GM19328 (cell line): ENCODE data around the gene CLASRP.

Experiments used
- ATAC-seq: cut with Tn5 transposase; IDR thresholded peaks from one replicate; pipeline ENCODE4 v1.9.1; 2021; ENCODE audit warnings: mild to moderate bottlenecking, moderate library complexity; ENCODE audit not compliant: unreplicated experiment

The CLASRP gene

GRCh38 chr19:45058622-45059159, 19.8 kb downstream of the CLASRP start:
- ATAC-seq: no peak

- ATAC-seq: no peak
Measured at GRCh38 chr19:45059258-45059965, 20.6 kb downstream of the CLASRP start.

DNA sequence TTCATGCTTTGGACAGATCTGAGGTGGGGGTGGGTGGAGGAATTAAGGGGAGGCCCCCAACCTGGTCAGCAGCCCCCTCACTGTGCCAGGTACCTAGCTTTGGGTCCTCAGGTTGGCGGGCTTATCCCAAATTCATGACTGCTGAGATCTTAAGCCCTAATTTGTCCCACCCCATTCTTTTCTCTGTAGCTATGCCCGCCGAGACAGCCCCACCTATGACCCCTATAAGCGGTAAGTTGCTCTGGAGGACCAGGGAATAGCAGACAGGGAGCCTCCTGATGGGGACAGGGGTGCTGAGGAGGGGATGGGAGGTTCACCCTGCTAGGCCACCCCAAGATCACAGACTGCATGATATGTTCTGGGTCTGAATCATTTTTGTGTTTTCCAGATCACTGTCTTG, 23.1 kb downstream of the CLASRP start:
- ATAC-seq: no peak

- no peak for ATAC-seq
Measured at GRCh38 chr19:45063851-45064801, 25.3 kb downstream of the CLASRP start.

GRCh38 chr19:45066921-45067661, 28.2 kb downstream of the CLASRP start:
- ATAC-seq: no peak

GRCh38 chr19:45068041-45068440, 29.2 kb downstream of the CLASRP start:
- no peak for ATAC-seq

DNA sequence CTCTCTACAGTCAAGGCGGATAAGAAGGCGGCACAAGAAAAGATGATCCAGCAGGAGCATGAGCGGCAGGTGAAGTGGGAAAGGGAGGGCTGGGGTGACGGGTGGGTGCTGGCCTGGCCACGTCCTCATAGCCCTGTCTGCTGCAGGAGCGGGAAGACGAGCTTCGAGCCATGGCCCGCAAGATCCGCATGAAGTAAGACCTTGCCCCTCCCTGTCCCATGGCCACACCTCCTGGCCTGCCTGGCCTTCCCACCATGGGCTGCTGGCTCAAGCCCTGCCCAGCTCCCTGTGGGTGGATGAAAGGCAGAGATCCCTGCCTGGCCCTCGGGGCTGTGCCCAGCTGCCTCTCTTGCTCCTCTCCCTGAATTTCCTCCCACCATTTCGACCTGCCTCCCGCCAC, 30.2 kb downstream of the CLASRP start:
- no peak for ATAC-seq

DNA sequence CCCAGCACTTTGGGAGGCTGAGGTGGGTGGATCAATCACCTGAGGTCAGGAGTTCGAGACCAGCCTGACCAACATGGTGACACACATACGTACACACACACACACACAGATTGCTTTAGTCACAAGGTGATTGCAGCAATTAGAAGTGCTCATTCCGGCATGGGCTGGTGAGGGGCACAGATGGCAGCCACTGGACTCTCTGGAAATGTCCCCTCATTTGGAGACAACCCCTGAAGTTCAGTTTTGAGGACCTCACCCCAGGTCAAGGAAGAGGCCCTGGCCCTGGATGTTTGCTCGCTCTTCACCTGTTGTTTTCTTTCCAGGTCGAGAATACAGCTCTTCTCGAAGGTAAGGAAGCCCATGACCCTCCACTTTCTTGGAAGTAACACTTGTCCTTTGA, 31.4 kb downstream of the CLASRP start:
- ATAC-seq: no peak

DNA sequence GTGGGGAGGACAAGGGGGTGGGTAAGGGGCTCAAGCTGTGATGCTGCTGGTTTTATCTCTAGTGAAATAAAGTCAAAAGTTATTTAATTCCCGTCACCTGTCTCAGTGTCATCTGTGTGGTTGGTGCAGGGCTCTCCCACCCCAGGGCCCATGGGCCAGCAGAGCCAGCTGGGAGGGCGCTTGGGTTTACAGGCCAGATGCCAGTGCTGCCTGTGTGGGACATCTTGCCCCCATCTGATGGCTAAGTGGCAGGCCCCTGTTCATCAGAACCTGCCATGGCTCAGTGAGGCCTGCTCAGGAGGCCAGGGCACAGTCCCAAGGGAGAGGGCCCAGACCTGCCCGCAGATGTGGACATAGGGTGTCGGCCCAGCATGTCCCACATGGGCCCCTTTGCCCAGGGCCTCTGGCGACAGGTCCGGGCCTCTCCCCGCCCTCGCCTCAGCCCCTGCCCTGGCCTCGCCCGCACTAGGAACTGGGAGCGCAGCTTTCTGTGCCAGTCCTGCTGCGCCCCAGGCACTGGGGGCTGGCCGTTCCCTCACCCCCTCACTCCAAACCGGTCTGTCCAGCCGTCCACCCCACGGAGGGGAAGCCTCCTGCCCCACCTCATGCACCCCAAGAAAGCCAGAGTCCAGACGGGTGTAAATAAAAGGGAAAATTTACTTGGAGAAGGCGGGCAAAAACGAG, 32.2 kb downstream of the CLASRP start:
- no peak for ATAC-seq

- ATAC-seq: no peak
Measured at GRCh38 chr19:45071545-45071938, 32.7 kb downstream of the CLASRP start.

GRCh38 chr19:45071969-45072790, 33.3 kb downstream of the CLASRP start:
- ATAC-seq: no peak

DNA sequence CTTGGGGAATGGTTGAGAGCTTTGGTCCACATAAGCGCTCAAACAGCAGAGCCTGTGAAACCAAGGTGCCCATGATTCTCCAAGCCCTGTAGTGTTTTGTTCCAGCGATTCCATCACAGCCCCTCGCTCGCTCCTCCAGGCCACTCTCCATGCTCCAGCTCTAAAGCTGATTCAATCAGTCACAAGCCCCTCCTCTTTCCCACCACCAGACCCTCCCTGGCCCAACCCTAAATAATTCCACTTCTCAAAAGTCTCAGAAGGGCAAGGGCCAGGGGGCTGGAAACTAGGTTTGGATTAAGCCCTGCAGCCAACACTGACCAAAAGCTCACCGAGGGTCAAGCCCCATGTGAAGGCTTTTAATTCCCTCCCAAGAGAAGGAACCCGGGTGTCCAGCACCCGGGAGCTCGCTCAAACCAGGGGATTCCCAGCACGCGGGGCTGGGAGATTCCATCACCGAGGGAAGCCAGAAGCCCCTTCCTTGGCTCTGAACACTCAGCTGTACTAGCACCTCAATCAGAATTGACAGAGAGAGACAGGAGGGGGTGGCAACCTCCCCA, 36.0 kb downstream of the CLASRP start:
- ATAC-seq: no peak

DNA sequence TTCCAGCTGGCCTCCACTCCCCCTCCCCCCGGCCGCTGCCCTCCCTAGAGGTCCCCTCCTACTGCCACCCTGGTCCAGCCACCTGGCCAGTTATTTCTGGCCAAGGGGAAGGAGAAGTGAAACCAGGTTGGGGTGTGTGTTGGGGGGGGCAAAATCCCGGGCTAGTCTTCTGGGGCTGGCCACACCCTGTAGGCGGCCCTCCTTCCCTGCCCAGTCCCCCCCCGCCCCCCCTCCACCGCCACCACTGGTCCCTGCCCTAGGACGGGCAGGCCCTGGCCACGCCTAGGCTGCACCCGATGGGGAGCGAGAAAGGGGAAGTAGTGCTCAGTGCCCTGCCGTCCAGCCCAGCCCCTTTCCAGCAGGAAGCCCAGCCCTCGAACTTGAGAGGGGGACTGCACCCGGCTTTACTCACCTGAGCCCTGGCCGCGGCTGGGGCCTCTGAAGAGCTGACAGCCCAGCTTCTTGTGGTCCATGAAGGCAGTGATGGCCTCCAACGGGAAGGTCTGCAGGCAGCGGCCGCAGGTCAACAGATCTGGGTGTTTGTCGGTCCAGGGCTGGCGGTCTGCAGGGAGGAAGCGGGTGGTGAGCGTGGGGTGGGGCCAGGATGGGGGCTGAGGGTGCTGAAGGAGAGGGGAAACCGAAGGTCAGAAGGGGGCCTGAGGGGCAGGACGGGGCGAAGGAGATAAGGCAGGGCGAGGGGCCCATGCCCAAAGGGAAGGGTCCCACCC, 36.6 kb downstream of the CLASRP start:
- peak; percentile 53 for ATAC-seq

- ATAC-seq: peak; percentile 43
Measured at GRCh38 chr19:45076029-45076850, 37.4 kb downstream of the CLASRP start, which contains the start of gene ZNF296. Gene ZNF296 (minus strand): TSS chr19:45076478. CDS start chr19:45076373, 105 bp downstream.

DNA sequence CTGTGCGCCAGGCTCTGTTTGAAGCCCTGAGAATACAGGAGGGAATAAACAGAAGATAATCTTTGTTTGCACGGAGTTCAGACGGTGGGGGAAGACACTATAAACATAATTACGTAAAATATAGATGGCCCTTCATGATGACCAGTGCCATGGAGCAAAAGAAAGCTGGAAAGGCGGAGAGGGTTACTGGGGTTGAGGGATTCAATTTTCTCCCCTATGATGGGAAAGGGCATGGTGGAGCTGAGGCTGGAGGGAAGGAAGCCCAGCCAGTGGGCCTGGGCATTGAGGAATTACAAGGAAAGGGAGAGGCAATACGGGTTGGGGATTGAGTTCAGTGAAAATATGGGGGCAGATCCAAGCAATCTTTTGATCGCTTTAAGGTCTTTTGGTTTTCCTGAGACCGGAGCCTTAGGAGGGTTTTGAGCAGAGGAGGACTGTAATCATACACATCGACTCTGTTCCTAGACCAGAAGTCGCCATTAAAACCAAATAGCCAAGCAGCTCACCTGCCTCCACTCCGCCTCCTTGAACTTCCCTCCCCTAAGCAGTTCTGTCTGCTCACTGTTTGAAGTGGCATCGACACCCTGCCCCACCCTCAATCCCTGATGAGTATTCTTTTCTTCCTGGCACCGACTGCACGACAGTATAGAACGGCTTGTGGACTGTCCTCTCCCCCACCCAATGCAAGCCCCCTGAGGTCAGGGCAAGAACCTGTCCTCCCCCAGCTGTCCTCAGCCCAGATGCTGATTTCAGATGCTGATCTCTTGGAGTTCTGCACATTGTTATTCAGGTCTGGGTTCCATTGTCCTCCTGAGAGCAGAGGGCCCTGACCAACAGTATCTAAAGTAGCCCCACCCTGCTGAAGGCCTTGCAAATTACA, 38.2 kb downstream of the CLASRP start:
- ATAC-seq: no peak

- ATAC-seq: no peak
Measured at GRCh38 chr19:45078390-45079062, 39.7 kb downstream of the CLASRP start.
